OCI-LY1 (cell line): Measurements from ENCODE around the gene LIN7B.

Experiments
- EZH2 ChIP-seq: fragments of 200-600 bp; sonication (generic), shearing (Covaris generic); IDR thresholded peaks from 2 replicates; pipeline ENCODE4 v1.8.0; 2017; ENCODE audit warnings: borderline replicate concordance, mixed run types, mild to moderate bottlenecking, antibody characterized with exemption, low read length, moderate library complexity, mixed read lengths
- TF ChIP-seq, protein P1 (sequence below): fragments of 200-600 bp; sonication (generic), shearing (Covaris generic); IDR thresholded peaks from 2 replicates; pipeline ENCODE4 v1.5.1; 2017; ENCODE audit warnings: mild to moderate bottlenecking, antibody characterized with exemption, low read length, moderate library complexity, mixed read lengths

DNA sequence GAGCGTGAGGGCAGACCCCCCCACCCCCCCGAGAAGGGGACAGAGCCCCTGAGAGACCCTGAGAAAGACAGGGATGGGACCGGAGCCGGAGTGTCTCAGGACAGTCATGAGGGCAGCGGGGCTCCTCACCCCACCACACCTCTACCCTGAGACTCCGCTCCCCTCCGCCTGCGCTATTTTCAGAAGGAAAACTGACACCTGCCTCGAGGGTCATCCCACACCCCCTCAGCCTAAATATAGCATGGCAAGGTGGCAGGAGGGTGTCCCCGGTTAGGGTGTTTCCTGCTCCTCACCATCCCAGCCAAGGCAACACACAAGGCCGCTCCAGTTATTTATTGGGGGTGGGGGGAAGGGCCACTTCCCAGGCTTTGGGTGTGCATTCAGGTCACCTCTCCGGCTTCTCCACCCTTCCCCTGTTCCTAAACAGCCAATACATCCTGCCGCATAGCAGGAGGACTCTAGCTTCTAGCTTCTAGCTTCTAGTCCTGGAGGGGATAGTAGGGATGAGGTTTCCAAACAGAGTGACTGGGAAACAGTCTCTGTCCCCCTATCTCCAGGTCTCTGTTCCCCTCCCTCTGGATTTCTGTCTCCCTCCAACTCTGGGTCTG lies 48.2 kb upstream of the LIN7B start:
- TF ChIP-seq EZH2 = no peak
- TF ChIP-seq, protein P1, sequence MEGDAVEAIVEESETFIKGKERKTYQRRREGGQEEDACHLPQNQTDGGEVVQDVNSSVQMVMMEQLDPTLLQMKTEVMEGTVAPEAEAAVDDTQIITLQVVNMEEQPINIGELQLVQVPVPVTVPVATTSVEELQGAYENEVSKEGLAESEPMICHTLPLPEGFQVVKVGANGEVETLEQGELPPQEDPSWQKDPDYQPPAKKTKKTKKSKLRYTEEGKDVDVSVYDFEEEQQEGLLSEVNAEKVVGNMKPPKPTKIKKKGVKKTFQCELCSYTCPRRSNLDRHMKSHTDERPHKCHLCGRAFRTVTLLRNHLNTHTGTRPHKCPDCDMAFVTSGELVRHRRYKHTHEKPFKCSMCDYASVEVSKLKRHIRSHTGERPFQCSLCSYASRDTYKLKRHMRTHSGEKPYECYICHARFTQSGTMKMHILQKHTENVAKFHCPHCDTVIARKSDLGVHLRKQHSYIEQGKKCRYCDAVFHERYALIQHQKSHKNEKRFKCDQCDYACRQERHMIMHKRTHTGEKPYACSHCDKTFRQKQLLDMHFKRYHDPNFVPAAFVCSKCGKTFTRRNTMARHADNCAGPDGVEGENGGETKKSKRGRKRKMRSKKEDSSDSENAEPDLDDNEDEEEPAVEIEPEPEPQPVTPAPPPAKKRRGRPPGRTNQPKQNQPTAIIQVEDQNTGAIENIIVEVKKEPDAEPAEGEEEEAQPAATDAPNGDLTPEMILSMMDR = no peak
